ENCODE results near the gene BTBD16.

BTBD16 gene

DNA sequence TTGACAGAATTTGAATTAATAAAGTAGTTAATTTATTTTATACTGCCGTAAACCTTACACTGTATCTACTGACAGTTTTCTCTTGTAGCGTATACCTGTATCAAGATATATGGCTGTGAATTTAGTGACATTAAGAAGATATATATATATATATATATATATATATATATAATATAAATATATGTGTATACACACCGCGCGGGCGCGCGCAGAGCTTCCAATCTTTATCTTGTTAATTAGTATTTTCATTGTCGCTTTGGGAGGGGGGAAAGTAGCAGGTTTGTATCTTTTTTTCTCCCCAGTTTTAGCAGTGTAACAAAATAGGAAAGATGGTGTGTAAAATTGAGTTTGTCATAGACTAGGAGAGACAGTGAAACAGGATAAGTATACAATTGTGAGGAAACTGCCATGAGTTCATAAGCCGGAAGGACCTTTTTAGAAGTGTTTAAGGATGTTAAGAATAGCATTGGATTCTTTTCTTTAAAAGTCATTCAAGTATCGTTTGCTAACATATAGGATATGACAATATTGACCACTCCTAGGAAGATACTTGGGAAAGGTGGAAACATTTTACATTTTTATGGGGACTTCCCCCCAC, 105.4 kb downstream of the BTBD16 start:
- DNase-seq, result no peak

DNA sequence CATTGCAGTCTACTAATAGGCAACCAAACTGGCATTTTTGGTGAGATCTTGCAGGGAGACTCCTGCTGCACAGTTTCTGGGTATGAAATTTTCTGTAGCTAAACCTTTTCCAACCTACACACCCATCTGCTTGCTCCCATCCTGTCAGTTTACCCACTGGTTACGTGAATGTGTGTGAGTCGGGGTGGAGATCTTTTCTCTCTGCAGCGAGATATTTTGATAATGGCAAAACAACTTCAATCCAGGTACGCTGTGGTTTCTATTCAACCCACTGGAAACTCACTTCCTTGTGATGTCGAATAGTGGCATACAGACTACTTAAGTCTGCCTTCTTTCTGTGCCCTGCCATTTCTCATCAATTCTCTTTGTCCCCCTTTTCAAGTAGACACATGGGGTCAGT, 107.9 kb downstream of the BTBD16 start:
- no peak for DNase-seq

DNA sequence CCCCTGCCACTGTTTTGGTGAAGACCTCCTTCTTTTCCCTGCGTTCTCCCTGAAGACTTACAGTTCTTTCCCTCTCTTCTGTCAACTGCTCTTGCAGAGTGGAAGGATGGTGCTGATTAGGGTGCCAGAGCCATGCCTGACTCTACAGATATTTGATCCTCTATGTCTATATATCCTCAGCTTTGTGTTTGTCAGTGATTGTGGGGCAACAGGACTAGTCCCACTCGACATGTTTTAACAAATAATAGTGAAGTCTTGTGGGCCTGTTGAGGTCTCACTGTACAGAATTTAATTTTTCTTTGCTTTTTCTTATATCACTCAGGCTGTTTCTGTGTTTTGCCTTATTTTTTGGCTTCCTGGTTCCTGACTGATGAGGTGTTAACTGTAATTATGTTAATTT, 108.4 kb downstream of the BTBD16 start:
- no peak for DNase-seq

DNA sequence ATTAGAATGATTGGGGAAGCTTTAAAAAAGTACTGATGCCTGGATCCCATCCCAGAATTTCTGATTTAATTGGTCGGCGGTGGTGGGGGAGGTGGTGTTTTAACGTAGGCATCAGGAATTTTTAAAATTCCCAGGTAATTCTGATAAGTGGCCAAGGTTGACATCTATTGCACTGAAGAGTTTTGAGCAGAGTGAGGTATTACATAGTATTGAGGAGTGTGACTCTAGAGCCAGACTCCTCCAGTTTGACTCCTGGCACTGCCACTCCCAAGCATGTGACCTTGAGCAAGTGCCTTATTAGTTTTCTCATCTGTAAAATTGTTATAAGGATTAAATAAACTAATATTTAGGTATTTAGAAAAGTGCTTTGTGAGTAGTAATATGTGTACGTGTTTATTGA, 109.6 kb downstream of the BTBD16 start:
- DNase-seq, result no peak

DNA sequence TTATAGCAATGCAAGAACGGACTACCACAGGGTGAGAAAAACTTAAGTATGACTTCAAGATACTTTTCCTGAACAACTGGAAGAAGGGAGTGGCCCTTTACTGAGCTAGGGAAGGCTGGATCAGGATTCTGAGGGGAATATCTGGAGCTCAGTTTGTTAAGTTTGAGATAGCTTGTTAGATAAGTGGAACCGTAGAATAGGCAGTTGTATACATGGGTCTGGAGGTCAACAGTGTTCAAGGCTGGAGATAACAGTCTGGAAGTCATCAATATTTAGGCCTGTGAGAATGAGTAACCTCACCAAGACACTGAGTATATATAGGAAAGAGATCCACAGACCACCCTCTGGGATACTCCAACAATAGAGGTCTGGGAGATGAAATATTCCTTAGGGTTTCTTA, 110.6 kb downstream of the BTBD16 start:
- DNase-seq, result no peak

DNA sequence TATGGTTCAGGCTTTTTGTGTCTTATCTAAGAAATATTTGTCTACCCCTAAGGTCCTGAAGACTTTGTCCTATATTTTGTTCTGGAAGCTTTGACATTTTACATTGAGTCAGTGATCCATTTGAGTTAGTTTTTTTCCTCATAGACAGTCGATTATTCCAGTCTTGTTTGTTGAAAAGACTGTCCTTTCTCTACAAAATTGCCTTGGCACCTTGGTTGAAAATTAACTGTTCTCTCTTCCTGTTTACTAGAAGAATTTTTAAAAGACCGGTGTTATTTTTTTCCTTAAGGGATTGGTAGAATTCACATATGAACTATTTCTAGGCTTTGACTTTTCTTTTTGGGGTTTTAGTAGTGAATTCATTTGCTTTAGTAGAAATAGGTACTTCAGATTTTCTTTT, 115.4 kb downstream of the BTBD16 start:
- no peak for DNase-seq

DNA sequence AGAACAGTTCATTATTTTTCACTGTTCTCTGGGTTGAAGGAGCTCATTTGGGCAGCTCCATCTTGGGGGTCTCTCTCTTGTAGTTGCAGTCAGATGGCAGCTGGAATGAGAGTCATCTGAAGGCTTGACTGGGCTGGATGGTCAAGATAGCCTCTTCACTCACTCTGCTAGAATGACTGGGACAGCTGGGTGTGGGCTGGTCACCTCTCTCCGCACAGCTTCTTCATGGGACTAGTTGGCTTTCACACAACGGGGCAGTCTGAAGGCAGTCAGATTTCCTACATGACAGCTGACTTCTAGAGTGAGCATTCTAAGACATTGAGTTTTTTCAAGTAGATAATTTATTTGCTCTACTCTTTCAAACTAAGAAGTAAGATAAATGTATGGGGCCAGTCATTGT, 116.5 kb downstream of the BTBD16 start:
- DNase-seq, result no peak

Data from HCEC 1CT (cell line).